Neural progenitor cell (in vitro differentiated cells): ENCODE results near the gene EPX. TPM values are rescaled to one million over a fixed set of nuclear protein-coding genes. Genes with fewer than 3 reads are reported as not detected.
A peak's percentile ranks its signal among the peaks of the same experiment; 100 is the strongest.

Experiments used
- DNase-seq: peaks from one replicate; pipeline ENCODE4 v3.0.0-alpha.2; 2016; ENCODE audit warnings: low spot score
- H2AFZ ChIP-seq: fragments of 200-600 bp; sonication (generic); replicated peaks from 2 replicates; pipeline ENCODE4 v1.6.1; 2016; ENCODE audit warnings: antibody characterized with exemption
- H3F3A ChIP-seq: fragments of 200-600 bp; sonication (generic); 2 replicates; pipeline ENCODE4 v1.6.1; 2016; ENCODE audit warnings: antibody characterized with exemption, low read depth
- H3K27ac ChIP-seq: fragments of 200-600 bp; sonication (generic); 2 replicates; pipeline ENCODE4 v1.5.1; 2016; ENCODE audit warnings: mild to moderate bottlenecking
- H3K27me3 ChIP-seq: fragments of 200-600 bp; sonication (generic); 2 replicates; pipeline ENCODE4 v1.6.1; 2016; ENCODE audit warnings: mild to moderate bottlenecking, moderate library complexity
- H3K36me3 ChIP-seq: fragments of 200-600 bp; sonication (generic); 2 replicates; pipeline ENCODE4 v1.5.1; 2016
- H3K4me1 ChIP-seq: fragments of 200-600 bp; sonication (generic); 2 replicates; pipeline ENCODE4 v1.6.1; 2016; ENCODE audit warnings: mixed run types
- H3K4me2 ChIP-seq: fragments of 200-600 bp; sonication (generic); 2 replicates; pipeline ENCODE4 v1.6.1; 2016
- H3K4me3 ChIP-seq: fragments of 200-600 bp; sonication (generic); 2 replicates; pipeline ENCODE4 v1.5.1; 2016
- H3K79me2 ChIP-seq: fragments of 200-600 bp; sonication (generic); 2 replicates; pipeline ENCODE4 v1.6.1; 2016; ENCODE audit warnings: low read depth
- H3K9ac ChIP-seq: fragments of 200-600 bp; sonication (generic); 2 replicates; pipeline ENCODE4 v1.6.1; 2016
- H3K9me3 ChIP-seq: fragments of 200-600 bp; sonication (generic); 2 replicates; pipeline ENCODE4 v1.5.1; 2016; ENCODE audit warnings: low read depth
- H4K20me1 ChIP-seq: fragments of 200-600 bp; sonication (generic); 2 replicates; pipeline ENCODE4 v1.6.1; 2016; ENCODE audit warnings: low read depth
- H3K27ac Mint-ChIP-seq: 3 replicates; pipeline ENCODE4 v1.8.0; 2021; ENCODE audit warnings: mixed read lengths
- H3K27me3 Mint-ChIP-seq: 2 replicates; pipeline ENCODE4 v1.8.0; 2022; ENCODE audit warnings: low read depth, mild to moderate bottlenecking, inconsistent platforms, moderate library complexity, mixed read lengths; ENCODE audit not compliant: insufficient read depth
- H3K36me3 Mint-ChIP-seq: 3 replicates; pipeline ENCODE4 v1.8.0; 2021; ENCODE audit warnings: mixed read lengths
- H3K4me1 Mint-ChIP-seq: 3 replicates; pipeline ENCODE4 v1.8.0; 2021; ENCODE audit warnings: mixed read lengths
- H3K4me3 Mint-ChIP-seq: 3 replicates; pipeline ENCODE4 v1.8.0; 2021; ENCODE audit warnings: mild to moderate bottlenecking, moderate library complexity, mixed read lengths
- H3K9me3 Mint-ChIP-seq: 3 replicates; pipeline ENCODE4 v1.8.0; 2020; ENCODE audit warnings: mixed read lengths
- CTCF ChIP-seq: fragments of 200-600 bp; sonication (generic); IDR thresholded peaks from 2 replicates; pipeline ENCODE4 v1.5.1; 2017; ENCODE audit warnings: antibody characterized with exemption, mild to moderate bottlenecking
- EZH2 ChIP-seq: fragments of 200-600 bp; sonication (generic); IDR thresholded peaks from 2 replicates; pipeline ENCODE4 v1.6.1; 2017; ENCODE audit warnings: antibody characterized with exemption, mild to moderate bottlenecking, moderate library complexity
- EZH2phosphoT487 ChIP-seq: fragments of 200-600 bp; sonication (generic); IDR thresholded peaks from 2 replicates; pipeline ENCODE4 v1.6.1; 2017; ENCODE audit warnings: antibody characterized with exemption
- total RNA-seq: library from RNA; depleted of rRNA; stranded (reverse); fragments of >200 nt; gene quantifications from 2 replicates; pipeline ENCODE4 v1.2.3, GENCODE V29; 2015; ENCODE audit warnings: low replicate concordance

EPX gene
- total RNA-seq, 1 donor from 2014 or later: not detected

GRCh38 chr17:58229384-58229783 is 36.9 kb downstream of the EPX start:
- Mint-ChIP-seq H3K36me3 (no peaks in the 10 kb centered on the region), H3K27ac (no peak overlapping the region), H3K4me1 (peaks cover 4% of the 10 kb centered on the region), H3K9me3 (no peaks in the 10 kb centered on the region), H3K27me3 (peaks cover 4% of the 10 kb centered on the region), H3K4me3 (no peak overlapping the region)
- Histone ChIP-seq H3K27ac (no peak overlapping the region), H3K4me2 (peak overlapping the region; percentile 42), H2AFZ (peak overlapping the region; percentile 64), H4K20me1 (no peaks in the 10 kb centered on the region), H3K9ac (no peak overlapping the region), H3K79me2 (no peaks in the 10 kb centered on the region), H3K36me3 (no peaks in the 10 kb centered on the region), H3K27me3 (peaks cover 34% of the 10 kb centered on the region), H3F3A (peaks cover 12% of the 10 kb centered on the region), H3K4me3 (no peak overlapping the region), H3K9me3 (no peaks in the 10 kb centered on the region), H3K4me1 (peaks cover 20% of the 10 kb centered on the region)
- no peak for TF ChIP-seq CTCF
- TF ChIP-seq EZH2: no peak
- no peak for TF ChIP-seq EZH2phosphoT487
- DNase-seq: no peak

DNA sequence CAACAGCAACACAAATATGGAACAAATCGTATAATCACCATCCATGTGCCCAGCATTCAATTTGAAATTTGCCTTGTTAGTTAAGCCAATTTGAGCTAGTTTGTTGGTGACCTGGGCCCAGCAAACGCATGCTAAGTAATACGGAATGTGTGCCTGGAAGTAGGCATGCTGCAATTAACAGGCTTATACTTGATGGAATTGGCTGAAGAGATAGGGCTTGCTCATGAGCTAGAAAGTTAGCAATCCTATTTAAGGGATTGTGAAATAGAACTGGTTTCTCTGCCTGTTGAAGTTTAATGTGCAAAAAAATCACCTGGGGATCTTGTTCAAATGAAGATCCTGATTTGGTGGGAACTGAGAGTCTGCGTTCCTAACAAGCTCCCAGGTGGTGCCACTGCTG is 37.4 kb downstream of the EPX start:
- Histone ChIP-seq H3K9ac (no peak overlapping the region), H3K79me2 (no peaks in the 10 kb centered on the region), H3K9me3 (no peaks in the 10 kb centered on the region), H3K27ac (no peak overlapping the region), H2AFZ (no peak overlapping the region), H3K4me2 (no peak overlapping the region), H3F3A (peaks cover 12% of the 10 kb centered on the region), H3K27me3 (peaks cover 39% of the 10 kb centered on the region), H3K36me3 (no peaks in the 10 kb centered on the region), H3K4me3 (no peak overlapping the region), H4K20me1 (no peaks in the 10 kb centered on the region), H3K4me1 (peaks cover 20% of the 10 kb centered on the region)
- H3K27me3 Mint-ChIP-seq: peaks cover 4% of the 10 kb centered on the region
- DNase-seq: no peak
- H3K9me3 Mint-ChIP-seq: no peaks in the 10 kb centered on the region
- TF ChIP-seq EZH2phosphoT487 (no peak), EZH2 (no peak), CTCF (no peak)
- H3K27ac Mint-ChIP-seq: no peak overlapping the region
- H3K4me3 Mint-ChIP-seq: no peak overlapping the region
- H3K36me3 Mint-ChIP-seq: no peaks in the 10 kb centered on the region
- H3K4me1 Mint-ChIP-seq: peaks cover 4% of the 10 kb centered on the region

DNA sequence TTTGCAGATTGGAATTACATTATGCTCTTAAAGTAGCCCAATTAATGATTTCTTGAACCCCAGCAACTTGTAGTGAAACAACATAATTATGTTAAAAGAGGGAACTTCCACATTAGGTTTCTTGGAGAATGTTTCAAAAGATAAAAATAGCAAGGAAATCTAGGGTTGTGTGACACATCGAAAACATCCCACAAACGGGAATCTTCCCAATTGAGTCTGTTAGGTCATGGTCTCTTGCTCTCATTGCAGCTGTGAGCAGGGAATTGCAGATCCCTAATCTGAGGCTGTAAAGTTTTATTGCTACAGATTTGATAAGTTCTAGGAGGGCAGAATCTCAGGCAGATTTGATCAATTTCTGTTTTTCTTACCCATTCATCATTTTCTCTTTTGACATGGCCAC is 39.1 kb downstream of the EPX start:
- H3K9me3 Mint-ChIP-seq: no peaks in the 10 kb centered on the region
- no peak for DNase-seq
- Histone ChIP-seq H3K4me2 (no peak overlapping the region), H3K4me3 (no peak overlapping the region), H4K20me1 (no peaks in the 10 kb centered on the region), H3K79me2 (no peaks in the 10 kb centered on the region), H3K9me3 (no peaks in the 10 kb centered on the region), H3K9ac (no peak overlapping the region), H2AFZ (no peak overlapping the region), H3K27ac (no peak overlapping the region), H3K4me1 (peaks cover 20% of the 10 kb centered on the region), H3K27me3 (peaks cover 45% of the 10 kb centered on the region), H3F3A (peaks cover 12% of the 10 kb centered on the region), H3K36me3 (no peaks in the 10 kb centered on the region)
- H3K4me3 Mint-ChIP-seq: no peak overlapping the region
- H3K27ac Mint-ChIP-seq: no peak overlapping the region
- H3K27me3 Mint-ChIP-seq: peaks cover 4% of the 10 kb centered on the region
- peaks cover 4% of the 10 kb centered on the region for H3K4me1 Mint-ChIP-seq
- TF ChIP-seq EZH2phosphoT487: no peak
- TF ChIP-seq CTCF: no peak
- no peaks in the 10 kb centered on the region for H3K36me3 Mint-ChIP-seq
